ENCODE results near the gene SLC39A11. TPM values are rescaled to one million over a fixed set of nuclear protein-coding genes. Genes with fewer than 3 reads are reported as not detected.
"Not testable (repeated sequence)": the region's sequence is repeated elsewhere in the genome, so short reads cannot be mapped to it uniquely, and the experiment has no call there.

The SLC39A11 gene
- total RNA-seq, 1 experiment from 2014 or later = 20.9 TPM

DNA sequence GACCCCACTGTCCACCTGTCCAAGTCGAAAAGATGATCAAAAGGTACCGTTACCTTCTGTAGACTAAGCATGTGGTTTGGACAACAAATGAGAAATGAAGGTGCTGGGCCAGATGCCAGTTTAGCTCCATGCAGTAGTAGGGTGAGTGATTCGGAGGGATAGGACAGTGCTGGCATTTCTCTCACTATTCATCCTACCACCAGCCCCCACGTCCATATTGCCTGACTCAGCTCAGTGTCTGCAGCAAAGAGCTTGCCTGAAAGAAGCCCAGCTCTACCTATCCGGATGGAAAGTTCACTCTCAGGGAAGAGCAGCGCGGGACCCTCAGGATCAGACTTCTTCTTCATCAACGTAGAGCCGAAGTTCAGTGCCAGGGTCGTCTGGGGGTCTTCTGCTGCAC lies 145.0 kb downstream of the SLC39A11 start:
- DNase-seq (ENCODE audit: low spot score) = no peak

- DNase-seq (ENCODE audit: low spot score) = no peak
Observed at GRCh38 chr17:72946696-72947095, 145.8 kb downstream of the SLC39A11 start.

DNA sequence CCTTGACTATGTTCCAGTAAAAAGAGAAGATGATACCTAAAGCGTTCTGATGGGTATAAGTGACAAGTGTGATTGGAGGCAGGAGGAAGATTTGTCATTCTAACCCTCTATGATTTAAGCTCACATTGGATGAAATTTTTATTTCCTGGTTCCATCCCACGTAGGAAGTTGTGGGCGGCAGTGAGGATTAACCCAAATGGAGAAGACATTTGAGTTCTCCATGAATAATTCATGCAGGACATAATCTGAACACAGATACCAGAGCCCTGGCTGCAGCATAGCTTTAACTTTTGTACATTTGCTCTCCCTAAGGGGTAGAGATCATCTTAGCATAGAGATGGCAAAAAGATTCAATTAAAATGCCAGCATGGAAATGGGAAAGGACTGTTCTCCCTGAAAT lies 146.3 kb downstream of the SLC39A11 start:
- DNase-seq (ENCODE audit: low spot score) = no peak

- no peak for DNase-seq (ENCODE audit: low spot score)
Observed at GRCh38 chr17:72945473-72945872, 147.0 kb downstream of the SLC39A11 start.

- DNase-seq (ENCODE audit: low spot score) = no peak
Observed at GRCh38 chr17:72943826-72944689, 148.4 kb downstream of the SLC39A11 start.

- DNase-seq (ENCODE audit: low spot score) = no peak
Observed at GRCh38 chr17:72942579-72942978, 149.9 kb downstream of the SLC39A11 start.

DNA sequence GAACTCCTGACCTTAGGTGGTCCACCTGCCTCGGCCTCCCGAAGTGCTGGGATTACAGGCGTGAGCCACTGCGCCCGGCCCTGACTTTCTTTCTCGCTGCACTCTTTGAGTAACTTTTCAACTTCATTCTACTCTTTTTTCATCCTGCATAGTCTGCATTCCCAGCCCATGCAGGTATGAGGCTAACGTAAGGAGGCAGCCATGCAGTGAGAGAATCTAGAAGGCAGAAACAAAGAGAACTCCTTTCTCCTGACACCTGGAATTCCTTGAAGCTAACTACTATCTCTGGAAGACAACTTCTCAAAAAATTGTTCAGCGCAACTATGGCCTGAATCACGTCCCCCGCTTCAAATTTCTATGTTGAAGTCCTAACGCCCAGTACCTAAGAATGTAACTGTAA lies 152.0 kb downstream of the SLC39A11 start:
- no peak for DNase-seq (ENCODE audit: low spot score)

GRCh38 chr17:72938482-72938881 lies 154.0 kb downstream of the SLC39A11 start:
- DNase-seq (ENCODE audit: low spot score) = no peak

DNA sequence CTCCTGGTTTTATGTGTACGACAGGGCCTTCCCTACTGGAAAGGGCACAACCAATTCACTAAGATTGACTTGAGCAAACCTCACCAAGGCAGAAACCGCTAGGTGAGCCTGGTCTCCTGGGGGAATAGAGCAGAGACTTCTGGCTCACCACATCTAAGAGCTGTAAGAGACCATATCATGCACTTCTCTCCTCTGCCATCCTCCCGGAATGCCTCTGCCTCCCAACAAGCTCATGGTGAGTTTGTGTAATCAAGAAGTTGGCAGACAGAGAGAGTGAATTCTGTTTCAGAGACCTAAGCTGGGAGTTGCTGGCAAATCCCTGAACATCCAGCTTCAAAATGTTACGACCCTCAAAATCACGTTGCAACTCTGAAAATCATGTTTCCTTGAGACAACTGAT lies 154.8 kb downstream of the SLC39A11 start:
- no peak for DNase-seq (ENCODE audit: low spot score)

DNA sequence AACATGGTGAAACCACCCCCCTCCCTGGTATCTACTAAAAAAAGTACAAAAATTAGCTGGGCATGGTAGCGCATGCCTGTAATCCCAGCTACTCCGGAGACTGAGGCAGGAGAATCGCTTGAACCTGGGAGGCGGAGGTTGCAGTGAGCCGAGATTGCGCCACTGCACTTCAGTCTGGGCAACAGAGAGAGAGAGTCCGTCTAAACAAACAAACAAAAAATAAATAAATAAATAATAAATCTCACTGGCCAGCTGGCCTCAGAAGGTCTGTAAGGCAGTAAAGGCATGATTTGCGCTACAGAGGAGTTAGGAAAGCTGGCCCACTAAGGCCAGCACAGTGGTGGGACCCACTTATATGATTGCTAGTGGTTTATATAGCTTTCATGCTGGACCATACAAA lies 155.2 kb downstream of the SLC39A11 start:
- not testable (repeated sequence) for DNase-seq (ENCODE audit: low spot score)

- DNase-seq (ENCODE audit: low spot score) = no peak
Observed at GRCh38 chr17:72935984-72936383, 156.5 kb downstream of the SLC39A11 start.

- no peak for DNase-seq (ENCODE audit: low spot score)
Observed at GRCh38 chr17:72934927-72935326, 157.6 kb downstream of the SLC39A11 start.

DNA sequence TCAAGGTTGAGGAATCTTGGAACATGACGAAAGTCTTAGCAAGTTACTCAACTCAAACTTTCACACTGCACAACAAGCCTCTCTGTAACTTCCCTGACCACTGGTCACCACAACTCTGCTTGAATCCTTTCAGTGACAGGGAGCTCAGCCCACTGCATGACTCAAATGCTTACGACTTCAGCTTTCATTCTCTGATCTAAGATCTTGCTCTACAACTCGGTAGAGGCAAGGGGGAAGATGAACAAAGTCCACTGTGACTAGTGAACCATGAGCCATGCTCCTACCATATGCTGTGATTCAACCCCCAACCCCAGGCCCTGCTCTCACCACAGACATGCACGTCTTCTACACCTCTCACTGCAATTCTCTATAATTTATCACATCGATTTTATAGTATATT lies 160.9 kb downstream of the SLC39A11 start:
- DNase-seq (ENCODE audit: low spot score) = no peak

GRCh38 chr17:72931163-72931562 lies 161.3 kb downstream of the SLC39A11 start:
- DNase-seq (ENCODE audit: low spot score) = no peak

GRCh38 chr17:72930031-72930430 lies 162.5 kb downstream of the SLC39A11 start:
- DNase-seq (ENCODE audit: low spot score) = no peak

DNA sequence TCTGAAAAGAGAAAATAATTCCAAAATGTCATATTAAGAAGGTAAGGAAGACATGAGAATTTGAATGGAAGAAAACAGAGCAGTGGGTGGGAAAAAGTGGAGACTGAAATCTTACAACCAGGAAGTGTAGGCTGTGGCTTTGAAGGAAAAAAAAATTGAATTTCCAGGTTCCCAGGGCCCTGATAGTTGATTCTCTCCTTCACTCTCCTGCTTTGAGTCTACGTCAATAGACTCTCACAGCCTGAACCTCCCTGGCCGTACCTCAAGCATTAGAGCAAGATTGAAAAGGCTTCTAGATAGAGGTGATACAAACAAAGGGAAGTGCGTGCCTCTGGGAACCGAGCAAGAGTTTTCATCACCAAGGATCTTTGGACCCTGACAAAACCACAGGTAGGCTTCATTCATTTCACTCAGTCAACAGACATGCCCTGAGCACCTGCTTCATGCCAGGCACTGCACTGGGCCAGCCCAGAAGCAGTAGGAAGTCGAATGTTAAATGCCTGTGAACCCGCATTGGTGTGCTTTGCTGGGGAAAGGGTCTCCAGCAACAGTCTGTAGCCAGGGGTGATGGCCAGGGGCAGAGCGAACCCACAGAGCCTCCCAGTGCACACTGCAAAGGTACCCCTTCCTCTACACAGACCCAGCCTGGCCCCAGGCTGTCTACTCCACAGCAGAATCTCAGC lies 163.9 kb downstream of the SLC39A11 start:
- DNase-seq (ENCODE audit: low spot score) = no peak

GRCh38 chr17:72927760-72928159 lies 164.7 kb downstream of the SLC39A11 start:
- no peak for DNase-seq (ENCODE audit: low spot score)

GRCh38 chr17:72927146-72927545 lies 165.3 kb downstream of the SLC39A11 start:
- no peak for DNase-seq (ENCODE audit: low spot score)

GRCh38 chr17:72926171-72926570 lies 166.3 kb downstream of the SLC39A11 start:
- DNase-seq (ENCODE audit: low spot score) = no peak

DNA sequence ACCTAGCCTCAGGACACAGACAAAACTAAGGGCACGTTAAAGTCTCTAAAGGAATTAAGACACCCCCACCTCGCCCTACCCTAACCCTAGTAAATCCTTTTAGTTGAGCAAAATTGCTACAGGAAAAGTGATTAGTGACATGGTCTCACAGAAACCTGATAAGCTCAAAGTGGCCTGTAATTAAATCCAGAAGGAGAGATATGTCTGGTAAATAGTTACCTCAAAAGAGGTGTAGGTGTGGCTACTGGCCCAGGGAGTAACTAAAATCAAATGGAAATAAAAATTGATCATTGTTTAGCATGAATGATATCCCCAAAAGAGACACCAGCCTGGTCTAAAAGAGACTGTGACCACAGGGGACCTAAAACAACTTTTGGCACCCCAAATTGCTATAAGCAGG lies 168.3 kb downstream of the SLC39A11 start:
- DNase-seq (ENCODE audit: low spot score) = no peak

GRCh38 chr17:72922219-72922618 lies 170.3 kb downstream of the SLC39A11 start:
- no peak for DNase-seq (ENCODE audit: low spot score)

DNA sequence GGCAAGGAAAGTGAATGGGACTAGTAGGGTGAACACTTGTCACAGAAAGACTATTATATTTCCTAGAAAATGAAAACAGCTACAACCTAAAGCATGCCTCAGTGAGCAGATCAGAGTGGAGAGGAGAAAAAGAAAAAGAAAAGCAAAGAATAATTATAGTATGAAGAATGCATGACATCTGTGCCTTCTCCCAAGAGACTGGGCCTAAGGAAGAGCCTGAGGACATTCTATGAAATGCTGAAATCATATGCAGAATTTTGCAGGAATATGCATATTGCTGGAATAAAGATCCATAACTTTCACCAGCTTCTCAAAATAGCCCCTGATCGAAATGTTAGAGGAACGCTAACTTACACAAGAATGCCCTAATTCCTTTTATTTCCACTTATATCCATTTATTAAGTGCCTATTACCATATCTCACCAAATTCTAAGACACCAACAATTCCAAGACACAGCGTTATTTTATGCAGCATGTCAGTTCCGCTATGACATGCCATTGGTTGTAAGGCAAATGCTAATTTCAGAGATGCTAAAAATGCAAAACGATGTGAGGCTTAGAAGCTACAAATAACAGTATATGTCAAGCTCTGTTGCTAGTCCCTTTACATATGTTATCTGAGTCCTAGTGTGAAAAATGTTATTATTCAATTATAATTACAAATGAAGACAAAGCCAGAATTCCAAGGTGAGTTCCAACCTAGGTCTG lies 171.0 kb downstream of the SLC39A11 start:
- DNase-seq (ENCODE audit: low spot score) = no peak

GRCh38 chr17:72920513-72920912 lies 172.0 kb downstream of the SLC39A11 start:
- no peak for DNase-seq (ENCODE audit: low spot score)
